ENCODE measurements around the gene FGF7.
"Not testable (repeated sequence)": the region's sequence is repeated elsewhere in the genome, so short reads cannot be mapped to it uniquely, and the experiment has no call there.

The FGF7 gene

DNA sequence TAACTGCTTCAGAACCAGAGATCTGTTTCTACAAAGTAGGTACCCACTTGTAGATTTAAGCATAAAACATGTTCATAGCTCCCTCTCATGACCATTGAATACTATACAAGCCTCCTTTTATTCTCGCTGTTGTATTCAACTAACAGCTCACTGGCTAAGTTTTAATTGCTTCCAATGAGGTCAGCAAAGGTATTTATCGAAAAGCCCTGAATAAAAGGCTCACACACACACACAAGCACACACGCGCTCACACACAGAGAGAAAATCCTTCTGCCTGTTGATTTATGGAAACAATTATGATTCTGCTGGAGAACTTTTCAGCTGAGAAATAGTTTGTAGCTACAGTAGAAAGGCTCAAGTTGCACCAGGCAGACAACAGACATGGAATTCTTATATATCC, at the start of gene FGF7:
Gene FGF7 (plus strand): TSS at position 222 of the 400 bp plus-strand sequence. CDS start 1,056 bp downstream, outside the sequence.
- DNase-seq (ENCODE audit: low read depth), result no peak

DNA sequence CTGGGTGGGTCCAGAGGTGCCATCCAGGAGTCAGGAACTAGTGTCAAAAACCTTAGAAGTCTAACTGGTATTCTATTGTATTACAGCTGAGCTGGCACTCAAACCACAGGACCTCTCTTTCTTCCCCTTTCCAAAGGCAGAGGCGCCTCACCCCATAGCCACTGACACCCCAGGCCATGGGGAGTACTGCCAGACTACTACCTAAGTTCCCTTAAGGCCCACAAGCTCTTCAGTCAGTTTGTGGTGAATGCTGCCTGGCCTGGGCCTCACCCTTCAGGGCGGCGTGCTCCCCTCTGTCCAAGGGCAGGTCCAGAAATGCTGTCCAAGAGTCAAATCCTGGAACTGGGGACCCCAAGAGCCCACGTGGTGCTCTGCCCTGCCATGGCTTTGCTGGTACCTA, 43.0 kb upstream of the FGF7 start:
- DNase-seq (ENCODE audit: low read depth), result no peak

GRCh38 chr15:49380912-49381311, 42.1 kb upstream of the FGF7 start:
- DNase-seq (ENCODE audit: low read depth), result no peak

- DNase-seq (ENCODE audit: low read depth), result no peak
Observed at GRCh38 chr15:49382394-49382793, 40.6 kb upstream of the FGF7 start.

GRCh38 chr15:49383266-49383665, 39.8 kb upstream of the FGF7 start:
- DNase-seq (ENCODE audit: low read depth), result no peak

DNA sequence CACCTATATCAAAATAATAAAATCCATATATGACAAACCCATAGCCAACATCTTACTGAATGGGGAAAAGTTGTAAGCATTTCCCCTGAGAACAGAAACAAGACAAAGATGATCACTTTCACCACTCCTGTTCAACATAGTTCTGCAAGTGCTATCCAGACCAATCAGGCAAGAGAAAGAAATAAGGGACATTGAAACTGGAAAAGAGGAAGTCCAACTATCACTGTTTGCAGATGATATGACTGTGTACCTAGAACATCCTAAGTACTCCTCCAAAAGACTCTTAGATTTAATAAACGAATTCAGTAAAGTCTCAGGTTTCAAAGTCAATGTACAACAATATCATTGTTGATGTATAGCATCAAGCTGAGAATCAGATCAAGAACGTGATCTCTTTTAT, 35.6 kb upstream of the FGF7 start:
- DNase-seq (ENCODE audit: low read depth), result no peak

- DNase-seq (ENCODE audit: low read depth), result not testable (repeated sequence)
Observed at GRCh38 chr15:49402515-49403296, 20.3 kb upstream of the FGF7 start.

DNA sequence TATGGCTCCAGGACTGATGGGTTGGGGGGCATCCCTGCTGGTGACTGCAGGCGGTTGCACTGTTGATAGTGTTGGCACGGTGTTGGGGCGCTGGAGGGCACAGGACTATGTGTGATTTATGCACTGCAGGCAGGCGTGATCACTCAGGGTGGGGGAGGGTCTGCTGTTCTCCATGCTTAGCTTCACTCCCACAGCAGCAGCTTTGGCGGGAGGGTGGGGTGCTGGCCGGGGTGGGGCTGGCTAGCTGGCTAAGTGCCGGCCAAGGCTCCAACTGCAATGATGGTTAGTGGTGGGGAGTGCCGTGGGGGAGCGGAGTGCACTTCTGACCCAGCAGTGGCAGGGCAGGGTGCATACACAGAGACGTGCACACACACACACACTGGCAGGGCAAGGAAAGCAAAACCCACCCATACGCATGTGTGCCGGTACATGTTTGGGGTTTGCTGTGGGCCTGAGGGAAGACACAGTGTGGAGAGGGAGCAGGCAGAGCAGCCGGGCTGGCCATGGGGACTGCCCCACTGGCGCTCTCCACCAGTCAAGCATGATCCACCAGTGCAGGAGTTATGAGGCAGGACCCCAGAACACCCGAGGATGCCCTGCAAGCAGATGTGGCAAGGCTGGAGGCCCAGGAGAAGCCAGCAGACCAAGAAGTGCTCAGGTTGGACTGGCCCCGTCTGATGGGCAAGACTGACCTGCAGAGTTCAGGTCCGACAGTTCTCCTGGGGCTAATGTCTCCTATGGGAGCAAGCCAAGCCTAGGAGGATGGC, 16.5 kb upstream of the FGF7 start:
- no peak for DNase-seq (ENCODE audit: low read depth)

DNA sequence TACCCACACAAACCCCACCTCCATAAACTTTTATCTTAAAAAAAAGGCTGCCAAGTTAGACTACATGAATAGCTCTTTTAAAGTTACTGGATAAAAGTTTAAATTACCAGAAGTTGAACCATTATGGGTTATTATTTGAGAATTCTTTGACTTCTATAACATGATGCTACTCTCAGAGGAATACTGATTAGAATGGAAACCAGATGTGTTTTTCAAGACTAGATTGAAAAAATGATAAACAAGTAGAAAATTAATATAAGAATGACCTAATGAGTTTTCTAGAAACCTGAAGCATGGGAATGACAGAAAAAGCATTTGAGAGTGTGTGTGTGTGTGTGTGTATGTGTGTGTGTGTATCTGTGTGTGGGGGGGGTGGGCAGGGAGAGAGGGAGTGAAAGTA, 12.4 kb upstream of the FGF7 start:
- no peak for DNase-seq (ENCODE audit: low read depth)

DNA sequence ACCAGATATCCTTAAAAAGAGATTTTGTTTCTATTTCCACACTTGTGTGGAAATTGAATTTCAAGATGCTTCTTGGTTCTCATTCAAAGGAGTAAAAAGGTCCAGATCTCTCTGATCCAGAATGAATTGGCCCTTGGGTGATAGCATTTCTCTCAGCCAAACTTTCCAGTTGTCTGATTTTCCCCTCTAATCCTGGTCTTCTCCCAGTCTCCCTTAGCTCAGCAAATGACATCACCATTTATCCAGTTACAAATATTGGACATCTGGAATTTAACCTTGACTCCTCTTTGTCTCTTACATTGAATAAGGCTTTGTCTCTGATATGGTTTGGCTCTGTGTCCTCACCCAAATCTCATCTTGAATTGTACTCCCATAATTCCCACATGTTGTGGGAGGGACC, 10.2 kb upstream of the FGF7 start:
- DNase-seq (ENCODE audit: low read depth), result no peak

- no peak for DNase-seq (ENCODE audit: low read depth)
Observed at GRCh38 chr15:49415149-49415548, 7.9 kb upstream of the FGF7 start.

DNA sequence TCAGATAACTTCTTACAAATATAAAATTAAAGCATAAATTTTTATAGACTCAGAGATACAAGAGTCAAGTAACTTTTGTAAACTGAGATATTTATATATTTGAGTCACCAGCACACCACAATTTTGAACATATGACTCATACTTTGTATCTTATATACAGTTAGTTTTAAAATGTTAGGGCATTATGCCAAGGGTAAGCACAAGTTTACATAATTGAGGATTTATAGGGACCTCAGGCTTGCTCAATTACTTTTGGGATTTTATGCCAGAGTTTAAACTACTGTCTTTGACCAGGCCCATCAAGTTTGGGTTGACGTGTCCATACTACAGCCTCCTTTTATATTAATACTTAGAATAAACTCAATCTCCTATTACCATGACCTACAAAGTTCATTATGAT, 7.4 kb upstream of the FGF7 start:
- no peak for DNase-seq (ENCODE audit: low read depth)

DNA sequence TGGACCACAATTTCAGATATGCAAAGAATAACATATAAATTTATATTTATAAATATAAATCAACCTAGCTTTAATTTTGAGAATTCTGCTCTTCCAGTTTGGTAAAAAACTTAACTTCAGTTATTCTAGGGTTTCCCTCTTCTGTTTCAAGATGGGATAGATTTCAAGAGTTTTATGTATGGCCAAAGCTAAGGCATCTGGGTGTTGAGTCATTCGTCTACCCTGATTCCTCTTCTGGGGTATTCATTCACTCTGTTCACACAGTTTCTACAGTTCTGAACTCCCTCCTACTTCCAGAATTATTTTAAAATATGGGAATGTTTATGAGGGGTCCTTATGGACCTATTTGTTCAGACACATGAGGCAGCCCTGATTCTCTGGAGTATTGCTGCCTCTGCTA, 4.2 kb upstream of the FGF7 start:
- no peak for DNase-seq (ENCODE audit: low read depth)

- DNase-seq (ENCODE audit: low read depth), result no peak
Observed at GRCh38 chr15:49421991-49422390, 1.1 kb upstream of the FGF7 start.

- DNase-seq (ENCODE audit: low read depth), result no peak
Observed at GRCh38 chr15:49423901-49424550, 984 bp downstream of the FGF7 start.

DNA sequence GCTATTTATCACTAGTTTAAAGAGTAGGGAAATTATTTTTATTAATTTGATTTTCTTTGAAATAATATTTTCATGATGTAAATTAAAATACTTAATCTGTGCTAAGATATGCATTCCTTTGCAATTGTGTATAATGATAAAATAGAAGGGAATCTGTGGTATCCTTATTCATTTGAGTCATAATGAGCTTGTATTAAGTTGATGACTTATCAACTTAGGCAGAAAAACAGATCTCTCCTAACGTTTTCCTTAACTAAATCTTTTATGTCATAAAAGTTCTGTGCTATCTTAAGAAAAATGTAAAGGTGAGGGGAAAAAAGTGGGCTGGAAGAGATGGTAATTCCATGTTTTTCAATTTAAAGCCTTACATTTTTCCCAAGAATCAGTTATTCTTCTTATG, 1.9 kb downstream of the FGF7 start:
- DNase-seq (ENCODE audit: low read depth), result no peak

- no peak for DNase-seq (ENCODE audit: low read depth)
Observed at GRCh38 chr15:49427372-49427771, 4.3 kb downstream of the FGF7 start.

- no peak for DNase-seq (ENCODE audit: low read depth)
Observed at GRCh38 chr15:49428409-49429095, 5.5 kb downstream of the FGF7 start.

- no peak for DNase-seq (ENCODE audit: low read depth)
Observed at GRCh38 chr15:49430046-49430445, 7.0 kb downstream of the FGF7 start.

DNA sequence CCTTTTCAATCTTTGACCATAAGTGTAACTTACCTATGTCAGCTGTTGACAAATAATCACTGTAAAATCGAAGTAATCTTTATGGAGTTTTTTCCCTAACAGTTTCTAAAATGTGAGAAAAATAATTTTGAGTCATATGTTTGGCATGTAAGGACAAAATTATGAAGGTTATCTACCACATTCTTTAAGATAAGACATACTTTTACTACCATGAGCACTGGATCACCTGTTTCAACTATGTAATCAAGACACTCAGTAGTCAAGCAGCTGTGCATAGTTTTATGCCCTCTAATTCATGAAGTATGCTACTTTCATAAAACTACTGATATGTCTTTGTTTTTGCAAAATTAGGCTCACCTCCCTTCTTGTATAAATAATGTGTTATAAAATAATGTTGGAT, 12.1 kb downstream of the FGF7 start:
- no peak for DNase-seq (ENCODE audit: low read depth)

- DNase-seq (ENCODE audit: low read depth), result no peak
Observed at GRCh38 chr15:49436751-49437150, 13.7 kb downstream of the FGF7 start.

DNA sequence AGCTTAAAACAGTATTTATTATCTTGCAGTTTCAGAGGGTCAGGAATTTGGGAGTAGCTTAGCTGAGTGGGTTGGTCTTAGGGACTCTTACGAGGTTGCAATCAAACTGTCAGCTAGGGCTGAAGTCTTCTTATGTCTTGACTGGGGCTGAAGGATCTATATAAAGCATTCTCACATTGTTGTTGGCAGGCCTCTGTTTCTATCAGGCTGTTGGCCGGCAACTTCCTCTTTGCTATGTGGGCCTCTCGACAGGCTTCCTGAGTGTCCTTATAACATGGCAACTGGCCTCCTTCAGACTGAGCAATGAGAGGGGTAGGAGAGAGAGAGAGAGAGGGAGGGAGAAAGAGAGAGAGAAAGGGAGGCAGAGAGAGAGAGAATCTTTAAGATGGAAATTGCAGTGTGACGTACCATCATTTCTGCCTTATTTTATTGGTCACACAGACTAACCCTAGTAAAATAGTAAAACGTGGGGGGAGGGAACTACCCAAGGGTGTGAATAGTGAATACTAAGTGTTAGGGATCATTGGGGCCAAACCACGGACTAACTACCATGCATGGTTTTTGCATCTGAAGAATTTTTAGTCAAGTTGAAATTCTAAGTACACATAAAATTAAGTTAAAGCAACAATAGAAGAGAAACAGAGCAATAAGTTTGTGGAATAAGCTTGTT, 16.1 kb downstream of the FGF7 start:
- DNase-seq (ENCODE audit: low read depth), result no peak
